ENCODE data around the gene PAWR.

GRCh38 chr12:79664518-79664917 lies 26.2 kb downstream of the PAWR start:
- TF ChIP-seq RBBP5 (conservative IDR thresholded peaks at IDR 0.05): no peak
- TF ChIP-seq MAX (IDR thresholded peaks at IDR 0.05; ENCODE audit: low read depth, low read length): no peak
- no peak for TF ChIP-seq CEBPB (IDR thresholded peaks at IDR 0.05; ENCODE audit: borderline replicate concordance in 1 of 2, low read depth in 2 of 2, low read length in 2 of 2)
- TF ChIP-seq FOXM1 (IDR thresholded peaks at IDR 0.05; ENCODE audit: low read depth, low read length): no peak
- no peak for TF ChIP-seq SPI1 (IDR thresholded peaks at IDR 0.05; ENCODE audit: borderline replicate concordance, insufficient read depth, low read depth, low read length)
- no peak for TF ChIP-seq CTCF (IDR thresholded peaks at IDR 0.05 in 2 of 3, conservative IDR thresholded peaks at IDR 0.05 in 1 of 3; ENCODE audit: control insufficient read depth in 2 of 3, extremely low read depth in 1 of 3, insufficient read depth in 1 of 3, low read depth in 3 of 3, low read length in 3 of 3)
- no peak for TF ChIP-seq BHLHE40 (IDR thresholded peaks at IDR 0.05; ENCODE audit: borderline replicate concordance in 1 of 2, low read depth in 2 of 2, low read length in 1 of 2)
- no peak for TF ChIP-seq POLR2A (IDR thresholded peaks at IDR 0.05; ENCODE audit: low read depth, low read length)
- no peak for TF ChIP-seq GABPA (IDR thresholded peaks at IDR 0.05; ENCODE audit: low read depth)
- no peak for TF ChIP-seq TBL1XR1 (IDR thresholded peaks at IDR 0.05; ENCODE audit: low read depth, low read length)
- TF ChIP-seq RCOR1 (conservative IDR thresholded peaks at IDR 0.05; ENCODE audit: low read depth, low read length): no peak
- TF ChIP-seq KDM1A (IDR thresholded peaks at IDR 0.05; ENCODE audit: borderline replicate concordance): no peak
